CD4-positive, alpha-beta T cell (primary cell): ENCODE measurements around the gene GLP2R. TPM values are rescaled to one million over a fixed set of nuclear protein-coding genes. Genes with fewer than 3 reads are reported as not detected.

Experiments
- ATAC-seq: fragments of 200-7000 bp; cut with Tn5 transposase; one replicate; pipeline ENCODE4 v1.10.0; 2022; ENCODE audit warnings: mild to moderate bottlenecking; ENCODE audit not compliant: poor library complexity
- CTCF ChIA-PET: fragments of 350-600 bp; sonication (Branson Sonifier 250); formaldehyde crosslinking; loops from one replicate; lab custom pipeline; 2021; ENCODE audit warnings: antibody characterized with exemption, inconsistent platforms; lab: Charles Lee
- POLR2A ChIA-PET: fragments of 350-600 bp; sonication (Branson Sonifier 250); formaldehyde crosslinking; loops from one replicate; lab custom pipeline; 2021; ENCODE audit warnings: antibody characterized with exemption, inconsistent platforms; lab: Charles Lee
- DNase-seq, 14 experiments: peaks; one replicate each; pipeline ENCODE4 v3.0.0-alpha.2; 2013 to 2020; ENCODE audit warnings: mixed read lengths in 2 of 14
- H3K27ac ChIP-seq, 2 donors: one replicate each; pipeline versions ENCODE4 v1.5.1 to v1.7.0; 2013; ENCODE audit warnings: low read length in 2 of 2, low read depth in 1 of 2, mild to moderate bottlenecking in 1 of 2
- H3K27me3 ChIP-seq, 2 experiments: 1 replicate in 1 of 2; 2 replicates in 1 of 2; pipeline versions ENCODE4 v1.6.1 to v1.7.0; 2013; ENCODE audit warnings: low read length in 2 of 2, control low read depth in 1 of 2, mild to moderate bottlenecking in 1 of 2, moderate library complexity in 1 of 2; ENCODE audit not compliant: insufficient read depth in 2 of 2, control insufficient read depth in 1 of 2
- H3K36me3 ChIP-seq: one replicate; pipeline ENCODE4 v1.6.1; 2013; ENCODE audit warnings: low read length, control low read depth; ENCODE audit not compliant: insufficient read depth
- H3K4me1 ChIP-seq: one replicate; pipeline ENCODE4 v1.6.1; 2013; ENCODE audit warnings: low read length, control low read depth; ENCODE audit not compliant: insufficient read depth
- H3K4me3 ChIP-seq: one replicate; pipeline ENCODE4 v1.5.1; 2013; ENCODE audit warnings: mild to moderate bottlenecking, low read length, moderate library complexity
- H3K9me3 ChIP-seq, 2 experiments: 1 replicate in 1 of 2; 2 replicates in 1 of 2; pipeline versions ENCODE4 v1.6.1 to v1.7.0; 2013; ENCODE audit warnings: low read length in 2 of 2, mild to moderate bottlenecking in 2 of 2, control low read depth in 1 of 2, moderate library complexity in 1 of 2; ENCODE audit not compliant: control insufficient read depth in 1 of 2, insufficient read depth in 1 of 2
- H3K27ac Mint-ChIP-seq: one replicate; pipeline ENCODE4 v1.8.0; 2020; ENCODE audit warnings: mixed read lengths
- H3K27me3 Mint-ChIP-seq: one replicate; pipeline ENCODE4 v1.8.0; 2021; ENCODE audit warnings: mixed read lengths
- H3K36me3 Mint-ChIP-seq: one replicate; pipeline ENCODE4 v1.8.0; 2021; ENCODE audit warnings: low read depth, mixed read lengths
- H3K4me1 Mint-ChIP-seq: one replicate; pipeline ENCODE4 v1.8.0; 2021; ENCODE audit warnings: low read depth, mixed read lengths
- H3K4me3 Mint-ChIP-seq: one replicate; pipeline ENCODE4 v1.8.0; 2020; ENCODE audit warnings: mild to moderate bottlenecking, mixed read lengths
- H3K9me3 Mint-ChIP-seq: one replicate; pipeline ENCODE4 v1.8.0; 2020; ENCODE audit warnings: mixed read lengths
- CTCF ChIP-seq: fragments of 200-600 bp; IDR thresholded peaks from one replicate; pipeline ENCODE4 v1.8.0; 2022; ENCODE audit warnings: antibody characterized with exemption, mild to moderate bottlenecking
- intact Hi-C, 2 experiments: fragments of 100-400 bp; cut with DNase I in 1 of 2; cut with micrococcal nuclease in 1 of 2; formaldehyde crosslinking; loops; one replicate each; pipeline versions ENCODE4 v1.15.1 to v1.9.0; 2023 to 2025; cut with DNase I, micrococcal nuclease
- total RNA-seq, 174 experiments: library from RNA in 2 of 174; stranded (reverse) in 2 of 174; gene quantifications; one replicate each; pipeline ENCODE4 v1.2.3 and lab custom pipeline; 2021 to 2026

Gene GLP2R
- total RNA-seq, 2 experiments from 2014 or later: not detected

GRCh38 chr17:9837551-9838471 lies 12.1 kb downstream of the GLP2R start:
- ChIA-PET CTCF (no interaction called here), POLR2A (no interaction called here)
- H3K36me3 Mint-ChIP-seq: no peaks in the 10 kb centered on the region
- H3K4me1 Mint-ChIP-seq: no peaks in the 10 kb centered on the region
- H3K4me3 Mint-ChIP-seq: no peak overlapping the region
- peaks cover 32% of the 10 kb centered on the region for H3K27me3 Mint-ChIP-seq
- Histone ChIP-seq H3K36me3 (no peaks in the 10 kb centered on the region), H3K4me1 (no peaks in the 10 kb centered on the region), H3K4me3 (no peak overlapping the region), H3K9me3 (peaks cover 0 to 3% of the 10 kb centered on the region in 2 experiments), H3K27me3 (peaks cover 0 to 2% of the 10 kb centered on the region in 2 experiments), H3K27ac (no peak overlapping the region)
- no peak for ATAC-seq
- no peak for TF ChIP-seq CTCF
- DNase-seq: no peak
- no peaks in the 10 kb centered on the region for H3K9me3 Mint-ChIP-seq
- H3K27ac Mint-ChIP-seq: no peak overlapping the region
- intact Hi-C loops: no loop called here

GRCh38 chr17:9839433-9839832 lies 13.7 kb downstream of the GLP2R start:
- Mint-ChIP-seq H3K9me3 (no peaks in the 10 kb centered on the region), H3K4me3 (no peak overlapping the region), H3K27ac (no peak overlapping the region), H3K4me1 (no peaks in the 10 kb centered on the region), H3K27me3 (peaks cover 44% of the 10 kb centered on the region), H3K36me3 (no peaks in the 10 kb centered on the region)
- Histone ChIP-seq H3K36me3 (no peaks in the 10 kb centered on the region), H3K27me3 (peaks cover 0 to 2% of the 10 kb centered on the region in 2 experiments), H3K4me1 (no peaks in the 10 kb centered on the region), H3K9me3 (peaks cover 0 to 3% of the 10 kb centered on the region in 2 experiments), H3K4me3 (no peak overlapping the region), H3K27ac (no peak overlapping the region)
- no peak for DNase-seq
- POLR2A ChIA-PET: no interaction called here
- CTCF ChIA-PET: no interaction called here
- TF ChIP-seq CTCF: no peak
- intact Hi-C loops: no loop called here
- ATAC-seq: no peak

- Histone ChIP-seq H3K27ac (no peak overlapping the region), H3K9me3 (peaks cover 0 to 3% of the 10 kb centered on the region in 2 experiments), H3K4me1 (no peaks in the 10 kb centered on the region), H3K27me3 (peaks cover 0 to 2% of the 10 kb centered on the region in 2 experiments), H3K4me3 (no peak overlapping the region), H3K36me3 (no peaks in the 10 kb centered on the region)
- Mint-ChIP-seq H3K9me3 (no peaks in the 10 kb centered on the region), H3K4me3 (no peak overlapping the region), H3K27me3 (peaks cover 42% of the 10 kb centered on the region), H3K36me3 (no peaks in the 10 kb centered on the region), H3K4me1 (no peaks in the 10 kb centered on the region), H3K27ac (no peak overlapping the region)
- POLR2A ChIA-PET: no interaction called here
- ATAC-seq (no peak), DNase-seq (no peak)
- CTCF ChIA-PET: no interaction called here
- TF ChIP-seq CTCF: no peak
- intact Hi-C loops: no loop called here
Observed at GRCh38 chr17:9842057-9842758, 16.5 kb downstream of the GLP2R start.
